Hippocampal formation (tissue), 2 donors: ENCODE measurements around the gene PLP2.

ENCODE experiments used
- DNase-seq, 2 donors: peaks; one replicate each; lab custom pipeline; 2025; lab: John Stamatoyannopoulos, UW

The PLP2 gene

DNA sequence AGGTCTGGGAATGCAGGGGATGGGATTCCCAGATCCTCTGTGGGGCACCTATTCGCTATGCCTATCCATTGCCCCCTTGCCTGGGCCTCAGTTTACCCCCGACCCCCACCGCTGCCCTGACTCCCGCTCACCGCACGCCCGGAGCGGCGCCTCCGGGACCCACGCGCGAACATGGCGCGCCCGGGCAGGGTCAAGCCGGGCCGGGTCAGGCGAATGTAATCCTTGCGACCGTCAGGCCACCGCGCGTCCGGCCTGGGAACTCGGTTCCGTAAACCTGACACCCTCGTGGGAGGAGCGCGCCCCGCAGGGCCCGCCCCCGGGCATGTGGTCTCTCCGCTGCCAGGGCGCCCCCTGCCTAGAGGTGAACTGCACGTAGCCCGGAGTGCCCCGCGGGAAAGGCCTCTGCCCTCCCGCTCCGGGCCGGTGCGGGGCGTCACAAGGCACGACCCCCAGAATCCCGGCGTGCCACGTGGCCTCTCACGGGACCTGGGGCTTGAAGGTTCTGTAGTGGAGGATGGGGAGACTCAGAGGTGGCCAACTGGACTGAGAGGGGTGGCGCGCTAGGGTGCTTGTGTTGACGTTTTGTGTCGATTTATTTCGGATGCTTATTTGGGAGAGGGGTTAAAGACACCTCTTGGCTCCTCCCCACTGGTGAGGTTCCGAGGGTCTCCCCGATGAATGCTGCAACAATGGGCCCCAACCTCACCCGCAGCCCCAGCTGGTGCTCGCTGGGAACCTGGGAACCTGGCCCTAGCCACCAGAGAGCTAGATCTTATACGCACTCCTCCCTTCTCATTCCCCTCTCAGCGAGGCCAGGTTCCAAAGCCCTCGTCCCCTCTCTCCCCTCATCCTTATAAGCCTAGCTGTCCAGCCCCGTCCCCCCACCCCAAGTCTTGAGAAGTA is 14.7 kb downstream of the PLP2 start, which contains the start of gene PRICKLE3:
Gene PRICKLE3, minus strand, starts transcription at position 249 of the 903 bp plus-strand sequence. Its CDS starts 76 bp downstream, at position 173.
- DNase-seq = peak in 1 of 2 donors; percentile 42

DNA sequence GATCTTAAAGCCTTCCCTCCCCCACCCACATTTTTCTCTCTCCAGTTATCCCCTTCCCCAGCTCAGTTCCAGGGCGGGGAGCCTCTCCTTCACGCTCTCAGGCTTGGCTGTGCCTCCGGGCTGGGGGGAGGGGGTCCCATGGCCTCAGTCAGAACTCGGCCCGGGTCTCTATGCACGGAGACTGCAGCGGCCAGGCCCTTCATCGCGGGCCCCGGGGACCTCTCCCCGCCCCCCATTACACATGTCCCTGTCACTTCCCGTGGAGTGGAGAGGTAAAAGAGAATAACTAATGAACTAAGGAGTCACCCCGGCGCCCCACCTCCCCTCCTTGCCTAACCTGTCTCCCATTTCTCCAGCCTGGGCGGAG is 15.3 kb downstream of the PLP2 start:
- no peak for DNase-seq

DNA sequence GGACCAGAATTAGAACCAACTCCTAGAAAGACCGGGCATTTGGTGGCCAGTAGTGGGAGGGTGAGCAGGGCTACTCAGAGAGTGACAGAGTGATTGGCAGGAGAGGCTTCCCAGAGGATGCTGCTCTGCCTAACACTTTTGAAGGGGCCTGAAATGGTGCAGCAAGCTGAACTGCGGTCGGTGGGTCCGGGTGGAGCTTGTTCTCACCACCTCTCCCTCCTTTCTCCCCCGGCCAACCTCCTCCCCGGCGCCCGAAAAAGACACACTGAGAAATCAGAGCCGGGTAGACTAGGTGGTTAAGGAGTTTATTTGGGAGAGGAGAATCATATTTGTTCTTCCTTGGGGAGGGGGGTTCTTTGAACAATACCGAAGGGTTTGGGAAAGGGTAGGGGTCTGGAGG is 15.8 kb downstream of the PLP2 start:
- no peak for DNase-seq

DNA sequence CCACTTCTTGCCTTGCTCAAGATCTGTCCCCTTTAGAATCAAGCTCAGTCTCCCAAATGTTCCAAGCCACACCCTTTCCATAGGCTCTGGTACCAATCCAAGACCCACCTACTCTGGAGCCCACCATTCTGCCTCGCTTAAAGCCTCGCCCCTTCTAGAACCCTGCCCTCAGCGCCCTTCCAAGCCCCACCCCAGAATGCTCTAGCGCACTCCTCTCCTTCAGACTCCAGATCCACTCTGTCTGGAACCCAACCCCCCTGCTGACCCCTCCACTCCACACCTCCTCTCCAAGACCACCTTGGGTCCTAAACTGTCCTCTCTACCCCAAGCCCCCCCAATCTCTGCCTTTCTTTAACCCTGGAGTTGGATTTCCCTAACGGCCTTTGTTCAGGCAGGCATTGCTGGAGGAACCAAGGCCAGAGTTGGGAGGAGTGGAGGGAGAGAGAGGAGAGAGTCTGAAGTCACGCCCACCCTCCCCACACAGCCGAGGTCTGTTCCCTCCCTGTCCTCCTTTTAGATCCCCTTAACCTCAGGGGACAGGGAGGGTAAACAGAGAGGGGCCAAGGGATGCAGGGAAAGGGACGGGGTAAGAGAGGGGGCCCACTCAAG is 16.9 kb downstream of the PLP2 start:
- DNase-seq = no peak

DNA sequence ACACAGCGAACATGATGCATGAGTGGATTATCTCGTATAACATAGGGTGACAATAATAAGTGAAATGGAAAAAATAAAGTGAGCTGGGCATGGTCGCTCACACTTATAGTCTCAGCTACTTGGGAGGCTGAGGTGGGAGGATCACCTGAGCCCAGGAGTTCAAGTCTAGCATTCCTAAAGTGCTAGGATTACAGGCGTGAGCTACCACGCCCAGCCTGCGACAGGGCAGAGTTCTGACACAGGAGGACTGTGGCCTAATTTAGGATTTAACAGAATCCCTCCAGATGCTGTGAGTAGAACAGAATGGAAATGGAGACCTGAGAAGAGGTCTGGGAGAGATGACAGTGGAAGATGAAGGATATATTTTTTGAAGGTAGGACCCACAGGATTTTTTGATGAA is 17.9 kb downstream of the PLP2 start:
- DNase-seq = no peak

DNA sequence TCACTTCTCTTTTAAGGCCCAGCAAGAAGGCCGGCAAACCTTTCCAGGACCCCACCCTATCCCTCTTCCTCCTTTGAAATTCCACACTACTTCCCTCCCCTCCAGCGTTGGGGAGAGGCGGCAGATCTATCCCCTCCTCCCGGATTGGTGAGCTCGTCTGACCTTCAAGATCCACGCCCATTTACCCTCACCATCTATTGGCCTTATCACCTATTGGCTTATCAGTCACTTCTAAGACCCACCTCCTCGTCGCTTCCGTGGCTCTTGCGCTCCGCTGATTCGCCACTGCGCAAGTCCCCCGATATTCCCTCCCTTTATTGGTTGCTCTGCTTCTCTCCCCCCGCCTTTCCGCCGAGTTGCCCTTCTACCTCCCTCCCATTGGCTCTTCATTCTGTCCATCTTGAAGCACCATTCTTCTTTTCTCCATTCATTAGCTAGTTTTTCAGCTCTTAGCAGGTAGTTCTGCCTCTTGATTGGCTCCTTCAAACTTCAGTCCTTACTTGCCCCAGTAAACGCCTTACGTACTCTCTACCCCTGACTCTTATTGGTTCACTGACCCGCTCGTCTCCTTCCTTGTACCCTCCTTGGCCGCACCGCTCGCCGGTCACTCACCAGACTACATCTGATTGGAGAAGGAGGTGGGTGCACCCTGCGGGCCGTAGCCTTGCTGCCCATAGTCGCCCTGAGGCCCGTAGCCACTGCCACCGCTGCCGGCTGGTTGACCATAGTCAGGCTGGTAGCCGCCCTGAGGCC is 19.3 kb downstream of the PLP2 start:
- peak; percentile 93 to 100 for DNase-seq

DNA sequence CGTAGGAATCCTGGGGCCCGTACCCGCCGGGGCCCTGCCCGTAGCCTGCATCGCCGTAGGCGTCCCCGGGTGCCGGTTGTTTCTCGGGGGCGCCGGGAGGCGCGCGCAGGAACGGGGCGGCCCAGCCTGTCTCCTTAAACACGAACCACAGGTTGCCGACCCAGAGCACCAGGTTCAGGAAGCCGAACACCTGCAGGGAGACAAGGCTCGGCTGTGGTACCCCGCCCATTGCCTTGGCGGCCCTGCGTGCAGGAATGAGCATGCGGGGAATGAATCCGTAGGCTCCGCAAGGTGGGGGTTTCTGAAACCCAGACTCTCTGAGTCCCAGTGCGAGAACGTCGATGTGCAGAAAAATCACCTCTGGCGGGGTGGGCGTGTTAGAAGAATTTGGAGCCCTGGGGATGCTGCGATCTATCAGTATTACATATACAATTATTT is 19.9 kb downstream of the PLP2 start:
- no peak for DNase-seq

DNA sequence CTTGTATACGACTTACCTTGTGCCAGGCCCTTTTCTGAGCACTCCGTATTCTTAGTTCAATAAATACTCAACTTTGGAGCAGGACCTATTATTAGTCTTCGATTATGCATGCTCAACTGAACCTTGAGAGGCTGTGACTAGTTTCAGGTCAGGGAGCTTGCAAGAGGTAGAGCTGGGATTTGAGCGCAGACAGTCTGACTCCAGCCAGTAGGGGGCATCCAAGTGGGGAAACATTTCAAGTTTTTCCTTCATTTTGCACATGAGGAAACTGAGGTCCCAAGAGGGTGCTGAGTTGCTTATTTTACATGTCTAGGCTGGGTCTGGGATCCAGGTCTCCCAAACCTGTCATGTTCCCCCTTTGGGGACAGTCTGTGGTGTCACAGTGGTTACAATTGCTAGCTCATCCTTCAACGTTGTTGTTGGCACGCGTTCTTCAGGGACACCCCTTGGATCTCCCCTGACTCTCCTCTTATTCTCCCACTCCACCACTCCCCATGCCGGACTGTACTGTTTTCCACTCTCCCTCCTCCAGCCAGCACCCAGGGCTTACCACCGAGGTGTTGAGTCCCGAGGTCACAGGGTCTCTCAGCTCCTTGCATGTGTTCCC is 21.1 kb downstream of the PLP2 start:
- no peak for DNase-seq

DNA sequence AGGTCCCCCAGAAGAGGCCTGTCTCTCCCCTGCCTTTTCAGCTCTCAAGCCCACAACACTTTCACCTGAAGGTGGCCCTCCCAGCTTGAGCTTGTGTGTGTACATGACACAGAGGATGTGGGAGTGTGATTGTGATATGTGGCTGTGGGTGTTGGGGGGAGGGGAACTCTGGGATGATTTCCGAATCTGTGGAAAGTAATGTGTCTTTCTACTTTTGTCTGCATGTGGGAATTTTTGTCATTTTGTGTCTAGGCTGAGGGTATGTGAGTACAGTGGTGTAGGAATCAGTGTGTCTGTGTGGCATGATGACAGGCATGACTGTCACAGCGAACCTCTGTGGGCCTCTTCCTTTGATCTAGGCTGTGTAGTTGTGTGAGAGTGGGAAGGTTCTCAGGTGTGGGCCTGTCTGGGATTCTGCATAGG is 21.9 kb downstream of the PLP2 start:
- DNase-seq = no peak

DNA sequence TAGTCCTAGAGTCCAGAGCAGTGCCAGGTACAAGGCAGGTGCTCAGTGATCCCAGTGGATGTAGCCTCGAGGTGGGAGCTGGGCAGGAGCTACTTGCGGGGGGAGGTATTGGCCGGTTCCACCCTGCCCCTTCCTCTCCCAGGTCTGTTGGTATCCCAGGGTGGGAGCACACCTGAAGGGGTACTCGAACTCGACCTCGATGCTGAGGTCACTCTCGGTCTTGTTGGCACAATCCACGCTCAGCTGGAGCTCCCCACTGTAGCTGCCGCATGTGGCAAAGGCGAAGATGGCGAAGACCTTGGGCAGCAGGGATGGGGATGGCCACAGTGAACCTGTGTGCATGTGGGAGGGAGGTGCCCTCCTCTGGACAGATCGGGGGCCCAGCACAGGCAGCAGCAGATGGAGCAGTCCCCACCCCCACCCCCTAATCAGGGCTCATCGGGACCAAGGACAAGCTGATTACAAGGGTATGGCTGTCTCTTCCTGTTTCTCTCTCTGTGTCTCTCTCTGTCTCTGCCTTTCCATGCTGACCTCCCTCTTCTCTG is 25.9 kb downstream of the PLP2 start:
- DNase-seq = no peak

DNA sequence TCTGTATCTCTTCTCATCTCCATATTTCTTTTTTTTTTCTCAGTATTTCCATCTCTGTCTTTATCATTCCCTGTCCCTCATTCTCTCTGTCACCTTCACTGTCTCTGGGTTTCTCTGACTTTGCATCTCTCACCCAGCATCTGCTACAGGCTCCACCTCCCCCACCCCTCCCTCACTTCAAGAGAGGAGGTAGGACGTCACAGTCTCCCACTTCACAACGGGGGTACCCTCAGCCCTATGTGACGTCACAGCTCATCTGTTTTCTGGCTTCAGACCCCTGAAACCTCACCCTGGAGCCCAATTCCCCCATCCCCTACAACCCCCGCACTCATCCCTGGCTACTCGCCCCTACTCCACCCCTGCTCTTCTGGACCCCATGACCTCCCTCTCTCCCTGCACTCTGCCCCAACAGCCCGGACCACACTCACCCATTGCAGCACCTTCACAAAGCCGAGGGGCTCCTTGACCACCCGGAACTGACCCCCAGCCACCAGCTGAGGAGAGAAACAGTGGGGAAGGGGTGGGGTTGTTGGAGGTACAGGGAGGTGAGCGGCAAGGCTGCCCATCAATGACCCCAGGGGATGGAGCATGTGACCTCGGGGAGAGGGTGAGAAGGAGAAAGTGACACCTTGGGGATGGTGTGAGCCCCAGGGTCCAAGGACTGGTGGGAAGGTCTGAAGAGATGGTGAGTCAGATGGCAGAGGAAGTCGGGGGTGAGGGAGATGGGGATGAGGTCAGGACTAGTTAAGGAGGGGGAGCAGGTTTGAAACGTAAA is 27.0 kb downstream of the PLP2 start:
- DNase-seq = no peak

DNA sequence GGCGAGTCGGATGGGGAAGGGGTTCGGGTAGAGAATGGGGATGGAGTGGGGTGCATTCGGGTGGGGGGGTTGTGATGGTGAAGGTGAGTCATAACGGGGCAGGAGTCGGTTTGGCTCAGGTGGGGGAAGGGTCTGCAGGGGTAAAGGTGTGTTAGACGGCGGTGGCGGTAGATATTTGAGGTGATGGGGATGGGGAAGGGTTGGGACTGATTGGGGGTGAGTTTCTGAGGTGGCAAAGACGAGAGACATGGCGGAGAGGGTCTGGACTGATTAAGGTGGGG is 27.6 kb downstream of the PLP2 start:
- DNase-seq = no peak

DNA sequence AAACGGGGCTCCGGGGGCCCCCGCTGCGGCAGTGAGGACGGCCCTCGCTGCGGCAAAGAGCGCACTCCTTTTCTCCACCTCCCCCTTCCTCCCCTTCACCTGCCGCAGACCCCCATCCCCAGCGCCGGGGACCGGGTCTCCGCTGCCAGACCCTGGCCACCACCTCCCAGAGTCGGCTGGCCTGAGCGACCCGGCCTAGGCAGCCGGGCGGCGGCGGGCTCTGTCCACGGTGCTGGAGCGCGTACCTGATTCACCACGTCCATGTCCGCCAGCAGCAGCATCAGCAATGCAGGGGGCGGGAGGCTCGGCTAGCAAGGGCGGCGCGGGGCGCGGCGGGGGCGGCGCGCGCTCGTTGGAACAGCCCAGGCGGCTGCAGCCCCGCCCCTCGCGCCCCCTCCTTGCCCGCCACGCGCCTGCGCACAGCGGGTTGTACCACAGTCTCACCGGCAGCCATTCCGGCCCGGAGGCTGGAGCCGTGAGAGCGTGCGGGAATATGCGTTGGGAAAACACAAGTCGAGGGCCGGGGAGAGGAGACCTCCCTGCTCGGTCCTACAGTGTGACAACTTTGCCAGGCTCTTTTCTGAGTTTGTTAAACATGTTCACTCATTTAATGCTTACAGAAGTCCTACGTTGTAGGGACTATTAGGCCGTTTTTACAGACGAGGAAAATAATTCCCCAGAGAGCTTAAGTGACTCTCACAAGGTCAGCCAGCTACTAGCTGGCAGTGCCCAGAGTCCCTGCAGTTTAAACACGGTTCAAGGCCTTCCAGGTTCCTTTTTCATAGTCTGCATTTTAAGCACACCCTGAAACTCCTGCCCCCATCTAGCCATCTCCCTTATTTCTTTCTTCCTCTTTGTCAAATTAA is 28.4 kb downstream of the PLP2 start, which contains the start of gene SYP:
Gene SYP, minus strand, starts transcription at position 288 of the 866 bp plus-strand sequence. Its CDS starts 7 bp downstream, at position 281.
- peak; percentile 66 to 80 for DNase-seq

DNA sequence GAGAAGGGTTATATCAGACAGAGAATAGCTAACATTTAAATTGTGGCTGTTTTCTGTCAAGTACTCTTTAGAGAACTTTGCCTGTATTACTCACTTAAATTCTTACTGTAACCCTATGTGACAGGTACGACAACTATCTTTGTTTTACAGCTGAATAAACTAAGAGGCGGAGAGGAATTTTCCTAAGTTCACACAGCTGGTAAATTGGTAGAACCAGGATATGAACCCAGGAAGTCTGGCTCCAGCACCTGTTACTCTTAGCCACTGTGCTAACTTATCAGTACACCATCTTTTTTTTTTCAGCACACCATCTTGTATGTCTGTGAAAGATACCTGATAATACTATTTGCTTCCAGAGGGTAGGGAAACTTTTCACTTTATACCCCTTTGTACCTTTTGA is 30.3 kb downstream of the PLP2 start:
- DNase-seq = no peak

DNA sequence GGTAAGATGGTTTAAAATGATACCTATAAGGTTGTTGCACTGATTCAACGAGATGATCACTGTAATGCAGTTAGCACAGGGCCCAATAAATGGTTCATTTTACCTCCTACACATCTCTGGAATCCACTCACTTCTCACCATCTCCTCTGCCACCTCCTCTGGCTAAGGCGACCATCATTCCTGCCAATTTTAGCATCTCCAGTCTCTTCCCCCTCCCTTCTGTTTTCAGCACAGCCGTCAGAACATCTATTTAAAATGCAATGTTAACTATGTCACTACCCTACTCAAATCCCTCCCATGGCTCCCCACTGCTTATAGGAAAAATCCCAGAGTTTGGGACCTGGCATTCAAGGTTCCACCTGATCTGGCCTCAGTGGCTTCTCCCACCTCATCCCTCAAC is 31.8 kb downstream of the PLP2 start:
- peak in 1 of 2 donors; percentile 3 for DNase-seq

DNA sequence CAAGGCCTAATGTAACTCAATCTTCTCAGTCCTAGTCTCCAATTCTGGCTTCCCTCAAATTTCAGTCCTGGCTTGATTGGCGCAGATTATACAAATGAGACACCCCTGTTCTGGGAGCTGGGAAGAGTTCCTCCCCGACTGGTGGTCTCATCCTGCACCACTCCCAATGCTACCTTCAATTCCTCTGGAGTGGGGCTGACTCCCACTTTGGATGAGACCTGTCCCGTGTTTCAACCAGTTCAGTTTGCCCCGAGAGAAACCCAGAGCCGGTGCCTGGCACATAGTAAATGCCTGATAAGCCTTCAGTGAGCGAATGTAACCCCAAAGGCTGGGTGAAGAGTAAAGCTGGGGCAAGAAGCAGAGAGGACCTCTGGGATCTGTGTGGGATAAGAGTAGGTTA is 32.3 kb downstream of the PLP2 start:
- no peak for DNase-seq

DNA sequence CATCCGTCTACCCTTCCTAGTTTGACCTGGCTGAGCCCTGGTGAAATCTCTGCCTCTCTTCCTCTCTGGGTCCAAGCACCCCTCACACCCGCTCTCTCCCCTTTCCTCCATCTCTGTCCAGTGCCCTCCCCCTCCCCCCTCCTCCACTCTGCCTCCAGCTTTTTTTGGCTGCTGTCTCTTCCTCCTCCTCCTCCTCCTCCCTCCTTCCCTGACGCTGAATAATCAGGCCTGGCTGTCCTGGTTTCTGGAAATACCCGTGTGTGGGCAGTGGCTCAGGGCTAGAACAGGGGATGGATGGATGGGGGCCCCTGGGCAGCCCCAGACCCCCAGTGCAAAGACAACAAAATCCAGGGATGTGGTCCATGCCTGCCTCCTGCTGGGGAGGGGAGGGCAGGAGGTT is 33.0 kb downstream of the PLP2 start:
- no peak for DNase-seq

DNA sequence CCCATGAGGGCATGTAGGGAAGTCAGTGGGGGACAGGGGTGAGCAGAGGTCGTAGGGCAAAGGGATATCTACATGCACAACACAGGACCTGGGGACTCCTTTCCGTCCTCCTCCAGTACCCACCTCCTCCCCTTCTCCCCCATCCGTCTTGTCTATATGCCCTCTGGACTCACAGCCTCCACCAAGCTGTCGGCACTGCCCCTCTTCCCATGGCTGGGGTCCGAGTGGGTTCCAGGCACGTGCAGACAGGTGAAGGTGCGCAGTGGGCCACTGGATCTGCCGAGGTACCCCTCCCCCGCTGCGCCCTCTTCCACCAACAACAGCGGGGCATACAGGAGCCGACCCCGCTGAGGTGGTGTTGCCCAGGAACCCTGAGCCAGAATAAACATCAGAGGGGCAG is 33.7 kb downstream of the PLP2 start:
- DNase-seq = no peak

DNA sequence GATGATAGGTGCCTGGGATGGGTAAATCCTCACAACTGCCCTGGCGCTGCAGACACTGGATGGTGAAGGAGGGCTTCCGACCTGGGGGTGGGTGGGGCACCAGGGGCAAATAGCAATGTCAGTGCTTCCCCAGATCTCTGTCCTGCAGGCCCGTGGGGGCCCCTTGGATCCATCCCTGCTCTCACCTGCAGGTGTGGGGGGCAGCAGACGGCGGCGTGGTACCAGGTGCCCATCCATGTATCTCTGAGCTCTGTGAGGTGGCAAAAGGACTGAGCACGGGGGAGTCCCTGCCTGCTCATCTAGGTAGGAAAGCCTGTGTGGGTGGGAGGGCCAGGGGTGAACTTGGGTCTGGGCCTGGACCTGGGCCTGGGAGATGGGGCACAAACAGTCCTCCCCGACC is 34.8 kb downstream of the PLP2 start:
- DNase-seq = no peak

DNA sequence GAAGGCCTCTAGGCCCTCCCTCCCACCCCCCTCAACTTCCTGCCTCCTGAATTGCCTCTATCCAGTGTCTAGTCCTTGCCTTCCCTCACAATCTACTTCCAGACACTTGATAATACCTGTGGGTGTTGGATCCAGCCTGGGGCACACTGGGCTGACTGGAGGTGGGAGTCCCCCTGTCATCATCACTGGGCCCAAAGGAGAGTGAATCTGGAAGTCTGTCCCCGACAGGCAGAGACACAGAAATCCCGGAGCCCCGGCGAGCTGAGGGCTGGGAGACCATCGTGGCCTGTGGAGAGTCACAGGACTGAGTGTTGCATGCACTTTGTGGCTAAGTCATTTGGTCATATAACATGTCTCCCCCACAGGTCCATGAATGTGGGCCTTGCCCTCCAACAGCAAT is 36.7 kb downstream of the PLP2 start:
- no peak for DNase-seq
